H1 (cell line): ENCODE measurements around the gene AKAP8.

Source experiments
- CBX5 ChIP-seq: fragments of 300-800, 300-1000 bp; sonication (generic); IDR thresholded peaks from 2 replicates; pipeline ENCODE4 v1.7.1; 2016; ENCODE audit warnings: antibody characterized with exemption, low read length, low read depth
- CHD1 ChIP-seq: IDR thresholded peaks from 2 replicates; pipeline ENCODE4 v1.6.1; 2012; ENCODE audit warnings: low read depth, low read length, improper control_type of control experiment
- EP300 ChIP-seq, 2 experiments: IDR thresholded peaks; 1 replicate in 1 of 2; 2 replicates in 1 of 2; pipeline ENCODE4 v1.6.1; 2011 to 2012; ENCODE audit warnings: low read depth in 2 of 2, low read length in 2 of 2, mild to moderate bottlenecking in 2 of 2, borderline replicate concordance in 1 of 2, inconsistent platforms in 1 of 2, moderate library complexity in 1 of 2
- GABPA ChIP-seq: IDR thresholded peaks from 2 replicates; pipeline ENCODE4 v1.6.1; 2011; ENCODE audit warnings: mild to moderate bottlenecking, low read length, moderate library complexity, borderline replicate concordance; ENCODE audit not compliant: insufficient read depth
- NANOG ChIP-seq: IDR thresholded peaks from 2 replicates; pipeline ENCODE4 v1.6.1; 2011; ENCODE audit warnings: low read length, low read depth, mild to moderate bottlenecking, inconsistent platforms; ENCODE audit not compliant: insufficient read depth, poor library complexity, severe bottlenecking
- POLR2A ChIP-seq, 2 experiments: IDR thresholded peaks; 1 replicate in 1 of 2; 2 replicates in 1 of 2; pipeline ENCODE4 v1.6.1; 2011; ENCODE audit warnings: low read depth in 2 of 2, low read length in 2 of 2, mild to moderate bottlenecking in 2 of 2; ENCODE audit errors: control extremely low read depth in 1 of 2
- RAD21 ChIP-seq, 2 experiments: IDR thresholded peaks in 1 of 2; conservative IDR thresholded peaks in 1 of 2; 2 replicates each; pipeline ENCODE4 v1.6.1; 2011; ENCODE audit warnings: low read depth in 2 of 2, low read length in 2 of 2, improper control_type of control experiment in 1 of 2, inconsistent platforms in 1 of 2, mild to moderate bottlenecking in 1 of 2, moderate library complexity in 1 of 2
- SIN3A ChIP-seq, 2 experiments: IDR thresholded peaks in 1 of 2; conservative IDR thresholded peaks in 1 of 2; 2 replicates each; pipeline ENCODE4 v1.6.1; 2011 to 2012; ENCODE audit warnings: low read length in 2 of 2, improper control_type of control experiment in 1 of 2, low read depth in 1 of 2, mild to moderate bottlenecking in 1 of 2
- TF ChIP-seq, protein P1 (sequence below), 3 experiments: IDR thresholded peaks; 1 replicate in 2 of 3; 2 replicates in 1 of 3; pipeline versions ENCODE4 v1.5.1 to v1.6.1; 2011; ENCODE audit warnings: low read length in 3 of 3, mild to moderate bottlenecking in 3 of 3, inconsistent platforms in 2 of 3, low read depth in 1 of 3, moderate library complexity in 1 of 3; ENCODE audit not compliant: insufficient read depth in 1 of 3; ENCODE audit errors: control extremely low read depth in 1 of 3

DNA sequence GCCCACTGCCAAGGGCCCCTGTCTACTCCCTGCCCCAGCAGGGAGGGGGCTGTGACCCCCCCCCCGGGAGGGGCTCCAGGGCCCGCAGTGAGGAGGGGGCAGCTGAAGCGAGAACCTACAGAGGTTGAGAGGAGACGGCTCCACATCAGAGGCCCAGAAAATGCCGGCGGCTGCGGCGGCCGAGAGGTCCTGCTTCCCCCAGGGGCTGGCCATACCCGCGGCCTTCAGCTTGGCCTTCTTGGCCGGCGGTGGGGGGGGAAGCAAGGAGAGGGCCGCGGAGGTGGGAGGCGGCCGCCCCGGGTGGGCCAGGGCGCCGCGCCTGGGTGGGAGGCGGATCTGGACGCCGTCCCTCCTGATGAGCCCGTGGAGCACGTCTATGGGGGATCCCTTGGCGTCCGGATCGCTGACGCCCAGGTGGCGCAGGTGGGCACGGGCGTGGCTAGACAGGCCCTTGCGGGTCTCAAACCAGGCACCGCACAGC lies 48.4 kb upstream of the AKAP8 start:
- TF ChIP-seq, protein P1, sequence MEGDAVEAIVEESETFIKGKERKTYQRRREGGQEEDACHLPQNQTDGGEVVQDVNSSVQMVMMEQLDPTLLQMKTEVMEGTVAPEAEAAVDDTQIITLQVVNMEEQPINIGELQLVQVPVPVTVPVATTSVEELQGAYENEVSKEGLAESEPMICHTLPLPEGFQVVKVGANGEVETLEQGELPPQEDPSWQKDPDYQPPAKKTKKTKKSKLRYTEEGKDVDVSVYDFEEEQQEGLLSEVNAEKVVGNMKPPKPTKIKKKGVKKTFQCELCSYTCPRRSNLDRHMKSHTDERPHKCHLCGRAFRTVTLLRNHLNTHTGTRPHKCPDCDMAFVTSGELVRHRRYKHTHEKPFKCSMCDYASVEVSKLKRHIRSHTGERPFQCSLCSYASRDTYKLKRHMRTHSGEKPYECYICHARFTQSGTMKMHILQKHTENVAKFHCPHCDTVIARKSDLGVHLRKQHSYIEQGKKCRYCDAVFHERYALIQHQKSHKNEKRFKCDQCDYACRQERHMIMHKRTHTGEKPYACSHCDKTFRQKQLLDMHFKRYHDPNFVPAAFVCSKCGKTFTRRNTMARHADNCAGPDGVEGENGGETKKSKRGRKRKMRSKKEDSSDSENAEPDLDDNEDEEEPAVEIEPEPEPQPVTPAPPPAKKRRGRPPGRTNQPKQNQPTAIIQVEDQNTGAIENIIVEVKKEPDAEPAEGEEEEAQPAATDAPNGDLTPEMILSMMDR (IDR thresholded peaks at IDR 0.05; ENCODE audit: control extremely low read depth in 1 of 3, insufficient read depth in 1 of 3, low read depth in 1 of 3, low read length in 3 of 3): no peak
- TF ChIP-seq EP300 (IDR thresholded peaks at IDR 0.05; ENCODE audit: borderline replicate concordance in 1 of 2, low read depth in 2 of 2, low read length in 2 of 2) (no peak), SIN3A (conservative IDR thresholded peaks at IDR 0.05 in 1 of 2, IDR thresholded peaks at IDR 0.05 in 1 of 2; ENCODE audit: low read depth in 1 of 2, low read length in 2 of 2) (no peak), GABPA (no peak), POLR2A (IDR thresholded peaks at IDR 0.05; ENCODE audit: control extremely low read depth in 1 of 2, low read depth in 2 of 2, low read length in 2 of 2) (no peak), RAD21 (IDR thresholded peaks at IDR 0.05 in 1 of 2, conservative IDR thresholded peaks at IDR 0.05 in 1 of 2; ENCODE audit: low read depth in 2 of 2, low read length in 2 of 2) (no peak), CBX5 (no peak), NANOG (no peak), CHD1 (no peak)
